NCI-H1694 (cell line): ENCODE data around the gene CYP4F12.
A peak's percentile ranks its signal among the peaks of the same experiment; 100 is the strongest.
"Not testable (repeated sequence)": the region's sequence is repeated elsewhere in the genome, so short reads cannot be mapped to it uniquely, and the experiment has no call there.

Source experiments
- DNase-seq: peaks from one replicate; lab custom pipeline; 2025; lab: John Stamatoyannopoulos, UW

CYP4F12 gene

DNA sequence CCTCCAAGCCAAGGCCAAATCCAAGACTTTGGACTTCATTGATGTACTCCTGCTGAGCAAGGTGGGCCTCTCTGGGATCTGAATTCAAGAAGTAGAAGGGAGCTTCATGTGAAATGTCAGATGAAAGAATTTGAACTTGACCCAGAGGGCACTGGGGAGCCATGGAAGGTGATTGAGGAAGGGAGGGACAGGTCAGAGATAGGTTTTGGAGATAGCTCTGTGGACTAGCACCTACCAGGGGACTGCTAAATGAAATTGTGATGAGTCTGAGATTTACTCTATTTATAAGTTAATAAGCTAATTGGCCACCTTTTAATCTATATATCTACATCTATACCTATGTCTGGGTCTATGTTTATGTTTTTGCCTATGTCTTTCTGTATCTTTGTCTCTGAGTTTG is 22.8 kb upstream of the CYP4F12 start:
- DNase-seq: not testable (repeated sequence)

DNA sequence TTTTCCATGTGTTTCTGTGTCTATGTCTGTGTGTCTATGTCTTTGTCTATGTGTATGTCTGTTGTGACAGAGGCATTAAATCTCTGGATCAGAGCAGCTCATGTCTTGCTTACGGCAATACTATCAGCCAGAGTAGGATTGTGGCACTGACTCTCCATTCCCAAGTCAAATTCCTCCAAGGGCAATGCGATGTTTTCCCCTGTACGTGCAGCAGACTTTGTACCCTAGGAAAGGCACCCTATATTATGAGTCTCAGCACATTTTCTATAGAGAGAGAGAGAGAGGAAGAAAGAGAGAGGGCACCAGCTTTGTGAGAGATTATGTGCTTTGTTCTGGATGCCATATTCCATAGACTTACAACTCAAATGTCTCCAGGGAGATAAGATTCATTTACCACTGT is 21.1 kb upstream of the CYP4F12 start:
- DNase-seq: no peak

DNA sequence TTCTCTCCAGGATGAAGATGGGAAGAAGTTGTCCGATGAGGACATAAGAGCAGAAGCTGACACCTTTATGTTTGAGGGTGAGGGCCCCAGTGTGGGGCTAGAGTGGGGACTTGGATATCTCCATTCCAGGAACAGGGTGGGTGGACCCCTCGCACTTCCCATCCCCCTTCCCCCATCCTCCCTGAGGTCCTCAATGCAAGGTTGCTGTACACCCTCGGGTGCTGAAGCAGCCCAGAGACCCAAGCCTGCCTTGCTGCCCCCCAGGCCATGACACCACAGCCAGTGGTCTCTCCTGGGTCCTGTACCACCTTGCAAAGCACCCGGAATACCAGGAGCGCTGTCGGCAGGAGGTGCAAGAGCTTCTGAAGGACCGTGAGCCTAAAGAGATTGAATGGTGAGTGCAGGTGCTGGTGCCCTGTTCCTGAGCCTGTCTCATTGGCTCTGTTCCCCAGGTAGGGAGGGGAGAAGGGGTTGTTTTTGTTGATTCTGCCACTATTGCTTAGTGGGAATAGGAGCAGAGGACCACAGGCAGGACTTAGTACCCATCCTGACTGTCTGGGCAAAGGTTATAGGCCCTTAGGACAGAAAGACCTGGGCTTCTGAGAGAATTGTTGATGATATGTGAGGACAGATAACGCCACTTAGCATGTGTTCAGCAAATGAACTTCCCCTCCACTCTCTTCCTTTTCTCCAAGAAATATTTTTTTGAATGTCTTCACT is 20.2 kb upstream of the CYP4F12 start:
- DNase-seq: no peak

DNA sequence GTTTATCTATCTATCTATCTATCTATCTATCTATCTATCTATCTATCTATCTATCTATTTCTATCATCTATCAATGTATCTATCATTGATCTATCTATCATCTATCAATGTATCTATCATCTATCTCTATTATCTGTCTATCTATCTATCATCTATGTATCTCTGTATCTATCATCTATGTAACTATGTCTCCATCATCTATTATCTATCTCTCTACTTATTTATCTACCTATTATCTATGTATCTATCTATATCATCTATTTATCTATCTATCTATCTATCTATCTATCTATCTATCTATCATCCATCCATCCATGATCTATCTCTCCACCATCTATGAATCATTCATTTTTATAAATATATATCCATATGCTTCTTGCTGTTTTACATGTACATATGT is 16.4 kb upstream of the CYP4F12 start:
- no peak for DNase-seq

DNA sequence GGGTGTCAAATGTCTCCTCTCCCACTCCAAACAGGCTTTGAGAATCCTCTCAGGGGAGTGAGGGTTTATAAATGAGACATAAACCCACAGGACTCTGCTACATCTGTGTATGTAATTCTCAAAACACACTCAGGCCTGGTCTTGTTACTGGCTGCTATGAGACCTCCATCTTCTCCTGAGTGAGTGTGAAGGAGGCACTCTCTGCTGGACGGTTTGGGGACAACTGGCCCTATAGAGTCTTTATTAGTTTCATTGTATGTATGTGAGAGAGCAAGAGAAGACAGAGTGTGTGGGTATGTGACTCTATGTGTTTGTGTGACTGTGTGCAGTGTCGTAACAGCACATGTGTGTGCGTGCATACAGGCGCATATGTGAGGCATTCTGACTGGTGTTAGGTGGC is 9.6 kb upstream of the CYP4F12 start:
- no peak for DNase-seq

DNA sequence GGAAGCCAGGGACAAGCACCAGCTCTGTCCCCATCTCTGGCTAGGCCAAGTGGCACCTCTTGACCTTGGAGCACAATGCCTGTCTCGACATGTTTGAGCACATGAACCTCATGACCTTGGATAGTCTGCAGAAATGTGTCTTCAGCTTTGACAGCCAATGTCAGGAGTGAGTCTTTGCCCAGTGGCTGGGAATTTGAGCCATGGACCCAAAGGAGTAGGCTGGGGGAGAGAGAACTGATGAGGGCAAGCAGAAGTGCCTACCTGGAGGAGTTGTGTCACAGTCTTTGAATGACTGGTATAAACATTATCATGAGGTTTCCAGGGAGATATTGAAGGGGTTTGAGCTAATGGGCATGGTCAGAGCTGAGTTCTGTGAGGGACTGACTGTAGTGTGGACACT is 6.7 kb upstream of the CYP4F12 start:
- DNase-seq: no peak

DNA sequence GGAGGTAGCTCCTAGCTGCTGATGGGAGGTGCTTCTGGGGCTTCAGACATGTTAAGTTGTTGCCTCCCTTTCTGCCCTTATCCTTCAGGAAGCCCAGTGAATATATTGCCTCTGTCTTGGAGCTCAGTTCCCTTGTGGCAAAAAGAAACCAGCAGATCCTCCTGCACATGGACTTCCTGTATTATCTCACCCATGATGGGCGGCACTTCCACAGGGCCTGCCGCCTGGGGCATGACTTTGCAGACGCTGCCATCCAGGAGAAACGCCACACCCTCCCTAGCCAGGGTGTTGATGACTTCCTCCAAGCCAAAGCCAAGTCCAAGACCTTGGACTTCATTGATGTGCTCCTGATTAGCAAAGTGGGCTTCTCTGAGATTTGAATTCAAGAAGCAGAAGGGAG is 6.0 kb upstream of the CYP4F12 start:
- DNase-seq: no peak

DNA sequence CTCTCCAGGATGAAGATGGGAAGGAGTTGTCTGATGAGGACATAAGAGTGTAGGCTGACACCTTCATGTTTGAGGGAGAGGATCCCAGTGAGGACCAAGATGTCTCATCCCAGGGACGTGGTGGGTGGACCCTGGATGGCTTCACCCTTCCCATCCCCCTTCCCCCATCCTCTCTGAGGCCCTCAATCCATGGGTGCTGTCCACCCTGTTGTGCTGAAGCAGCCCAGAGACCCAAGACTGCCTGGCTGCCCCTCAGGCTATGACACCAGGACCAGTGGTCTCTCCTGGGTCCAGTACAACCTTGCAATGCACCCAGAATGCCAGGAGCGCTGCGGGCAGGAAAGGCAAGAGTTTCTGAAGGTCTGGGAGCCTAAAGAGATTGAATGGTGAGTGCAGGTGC is 3.4 kb upstream of the CYP4F12 start:
- no peak for DNase-seq

DNA sequence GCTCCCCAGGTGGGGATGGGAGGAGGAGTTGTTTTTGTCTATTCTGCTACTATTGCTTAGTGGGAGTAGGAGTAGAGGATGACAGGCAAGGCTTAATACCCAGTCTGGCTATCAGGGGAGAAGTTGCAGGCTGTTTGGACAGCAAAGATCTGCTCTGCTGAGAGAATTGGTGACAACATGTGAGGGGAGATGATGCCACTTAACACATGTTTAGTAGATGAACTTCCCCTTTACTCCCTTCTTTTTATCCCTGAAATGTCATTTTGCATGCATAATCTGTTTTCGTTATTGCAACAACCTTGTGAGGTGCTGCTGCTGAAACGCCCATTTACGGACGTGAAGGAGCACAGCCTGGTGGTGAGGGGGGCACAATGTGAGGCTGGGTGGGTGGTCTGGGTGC is 3.0 kb upstream of the CYP4F12 start:
- no peak for DNase-seq

DNA sequence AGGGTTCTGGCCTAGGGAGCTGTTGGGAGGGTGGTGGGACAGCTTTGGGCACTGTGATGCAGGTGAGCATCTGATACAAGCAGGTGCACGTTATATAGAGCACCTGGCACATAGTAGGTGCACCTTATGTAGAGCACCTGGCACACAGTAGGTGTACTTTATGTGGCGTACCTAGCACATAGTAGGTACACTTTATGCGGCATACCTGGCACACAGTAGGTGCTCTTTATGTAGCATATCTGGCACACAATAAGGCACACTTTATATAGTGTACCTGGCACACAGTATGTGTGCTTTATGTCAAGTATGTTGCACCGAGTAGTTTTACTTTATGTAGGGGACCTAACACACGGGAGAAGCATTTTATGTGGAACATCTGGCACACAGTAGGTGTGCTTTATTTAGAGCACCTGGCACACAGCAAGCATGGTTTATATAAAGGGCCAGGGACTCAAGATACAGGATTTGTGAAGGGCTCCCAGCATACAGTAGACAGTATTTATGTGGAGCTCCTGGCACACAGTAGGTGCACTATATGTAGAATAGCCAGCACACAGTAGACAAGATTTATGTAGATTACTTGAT is 1.6 kb upstream of the CYP4F12 start:
- DNase-seq: no peak

DNA sequence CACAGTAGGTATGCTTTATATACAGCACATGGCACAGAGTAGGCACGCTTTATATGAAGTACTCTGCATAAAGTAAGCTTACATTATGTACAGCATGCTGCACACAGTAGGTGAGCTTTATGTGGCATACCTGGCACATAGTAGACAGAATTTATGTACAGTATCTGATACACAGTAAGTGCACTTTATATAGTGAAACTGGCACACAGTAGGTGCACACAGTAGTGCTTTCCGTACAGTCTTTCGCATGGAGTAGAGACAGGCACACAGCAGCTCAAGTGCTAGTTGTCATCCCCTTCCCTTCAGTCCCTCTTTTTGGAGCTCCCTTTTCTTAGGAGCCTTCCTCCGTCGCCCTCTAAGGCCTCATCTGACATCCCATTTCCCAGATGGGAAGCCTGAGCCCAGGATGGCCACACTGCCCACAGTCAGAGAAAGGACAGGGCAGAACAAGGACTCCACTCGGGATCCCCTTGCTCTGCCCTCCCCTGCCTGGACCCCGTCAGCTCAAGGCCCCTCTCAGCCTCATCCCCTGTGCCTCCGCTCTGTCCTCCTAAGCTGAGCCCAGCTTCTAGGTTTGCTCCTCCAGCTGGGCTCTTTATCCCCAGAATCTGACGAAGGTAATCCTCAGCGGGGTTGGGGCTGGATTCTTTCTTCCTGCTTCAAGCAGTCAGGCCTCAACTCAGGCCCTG is 852 bp upstream of the CYP4F12 start:
- no peak for DNase-seq

DNA sequence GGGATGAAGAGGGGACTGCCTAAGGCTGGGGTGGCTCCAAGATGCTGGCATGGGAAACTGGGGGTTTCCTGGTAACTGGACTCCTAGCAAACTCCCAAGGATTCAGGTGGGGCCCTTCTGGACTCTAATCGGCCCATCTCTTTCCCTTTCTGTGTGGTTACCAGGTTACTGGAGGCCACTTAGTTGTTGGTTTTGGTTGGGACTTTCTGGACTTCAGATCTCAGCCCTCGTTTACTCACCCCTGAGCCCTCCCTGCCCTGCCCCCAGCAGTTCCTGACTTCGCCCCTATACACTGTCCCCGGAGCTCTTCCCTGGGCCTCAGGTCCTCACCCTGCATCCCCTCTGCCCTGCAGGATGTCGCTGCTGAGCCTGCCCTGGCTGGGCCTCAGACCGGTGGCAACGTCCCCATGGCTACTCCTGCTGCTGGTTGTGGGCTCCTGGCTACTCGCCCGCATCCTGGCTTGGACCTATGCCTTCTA is 328 bp downstream of the CYP4F12 start:
- no peak for DNase-seq

DNA sequence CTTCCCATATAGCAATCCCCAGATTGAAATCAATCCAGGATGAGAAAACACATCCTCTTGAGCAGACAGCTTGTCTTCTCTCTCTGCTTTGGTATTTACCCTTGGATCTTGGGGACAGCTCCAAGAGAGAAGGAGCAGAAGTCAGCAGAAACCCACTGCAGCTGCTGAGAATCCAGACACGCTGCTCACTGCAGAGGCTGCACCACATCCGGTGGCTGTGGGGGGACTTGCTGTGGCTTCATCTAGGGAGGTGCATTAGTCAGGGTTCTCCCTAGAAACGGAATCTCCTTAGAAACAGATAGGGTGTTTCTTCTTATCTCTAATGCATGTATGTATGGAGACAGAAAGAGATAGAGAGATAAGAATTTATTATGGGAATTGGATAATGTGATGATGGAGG is 2.7 kb downstream of the CYP4F12 start:
- no peak for DNase-seq

DNA sequence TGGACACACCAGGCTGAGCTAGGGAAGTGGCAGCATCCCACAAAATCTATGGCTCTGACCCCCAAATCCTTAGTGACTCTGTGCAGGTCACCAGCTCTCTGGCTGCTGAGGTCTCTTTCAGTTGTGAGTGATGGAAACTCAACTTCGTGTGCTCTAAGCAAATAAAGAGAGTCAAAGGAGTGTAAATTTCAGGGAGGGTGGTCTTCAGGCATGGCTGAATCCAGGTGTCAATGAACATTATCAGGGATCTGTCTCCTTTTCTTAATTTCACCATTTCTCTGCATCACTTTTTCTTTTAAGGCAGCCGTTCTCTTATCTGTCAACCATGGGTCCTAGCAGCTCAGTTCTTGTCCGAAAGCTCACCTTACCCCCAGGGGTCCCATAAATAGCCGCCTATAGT is 6.2 kb downstream of the CYP4F12 start:
- no peak for DNase-seq

DNA sequence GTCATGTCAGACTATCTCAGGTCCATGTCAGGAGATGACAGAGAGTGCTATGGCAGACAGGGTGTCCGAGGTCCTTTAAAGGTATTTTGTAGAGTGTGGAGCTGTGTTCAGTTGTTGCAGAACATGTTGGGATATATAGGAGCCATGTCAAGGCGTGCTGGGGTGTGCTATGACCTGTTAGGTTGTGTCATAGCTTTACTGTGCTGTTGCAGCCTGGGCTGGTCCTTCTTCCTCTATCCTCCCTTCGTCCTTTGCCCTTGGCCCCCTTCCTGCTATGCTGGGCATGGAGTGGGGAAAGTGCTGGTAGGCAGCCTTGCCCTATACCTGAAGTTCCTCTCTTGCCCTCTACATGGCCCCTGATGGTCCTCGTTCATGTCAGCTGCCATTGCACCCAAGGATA is 7.0 kb downstream of the CYP4F12 start:
- not testable (repeated sequence) for DNase-seq

DNA sequence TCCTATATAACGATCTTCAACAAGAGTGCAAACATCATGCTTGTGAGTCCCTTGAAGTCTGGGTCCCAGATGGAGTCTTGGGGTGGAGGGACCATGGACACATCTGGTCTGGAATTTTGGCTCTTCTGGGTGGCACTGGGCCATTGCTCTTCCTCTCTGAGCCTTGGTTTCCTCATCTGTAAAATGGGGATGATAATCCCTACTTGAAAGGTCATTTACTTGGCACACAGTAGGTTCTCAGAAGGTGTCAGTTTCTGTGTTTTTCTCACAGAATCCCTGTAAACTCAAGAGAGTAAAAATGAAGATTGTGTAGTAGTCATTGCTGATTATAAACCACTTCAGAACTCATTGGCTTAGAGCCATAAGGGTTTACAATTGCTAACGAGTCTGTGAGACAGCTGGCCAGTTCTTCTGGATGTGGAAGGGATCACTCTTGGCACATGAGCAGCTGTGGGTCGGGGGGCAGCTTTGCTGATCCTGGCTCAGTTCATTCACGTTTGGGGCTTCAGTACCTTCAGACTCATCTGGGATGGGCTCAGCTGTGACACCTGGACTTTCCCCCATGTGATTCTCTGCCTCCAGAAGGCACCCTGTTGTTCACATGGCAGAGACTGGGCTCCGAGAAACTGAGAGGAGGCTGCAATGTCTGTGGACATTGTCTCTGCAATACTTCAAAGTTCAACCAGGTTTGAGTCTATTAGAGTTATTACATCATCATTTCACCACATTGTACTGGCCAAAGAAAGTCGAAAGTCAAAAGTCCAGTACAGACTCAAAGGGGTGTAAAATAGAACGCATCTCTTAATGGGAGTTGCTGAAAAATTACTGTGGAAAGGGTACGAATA is 7.8 kb downstream of the CYP4F12 start:
- DNase-seq: no peak

DNA sequence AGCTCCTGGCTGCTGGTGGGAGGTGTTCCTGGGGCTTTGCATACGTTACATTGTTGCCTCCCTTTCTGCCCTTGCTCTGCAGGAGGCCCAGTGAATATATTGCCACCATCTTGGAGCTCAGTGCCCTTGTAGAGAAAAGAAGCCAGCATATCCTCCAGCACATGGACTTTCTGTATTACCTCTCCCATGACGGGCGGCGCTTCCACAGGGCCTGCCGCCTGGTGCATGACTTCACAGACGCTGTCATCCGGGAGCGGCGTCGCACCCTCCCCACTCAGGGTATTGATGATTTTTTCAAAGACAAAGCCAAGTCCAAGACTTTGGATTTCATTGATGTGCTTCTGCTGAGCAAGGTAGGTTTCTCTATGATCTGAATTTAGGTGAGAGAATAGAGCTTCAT is 10.5 kb downstream of the CYP4F12 start:
- DNase-seq: no peak

DNA sequence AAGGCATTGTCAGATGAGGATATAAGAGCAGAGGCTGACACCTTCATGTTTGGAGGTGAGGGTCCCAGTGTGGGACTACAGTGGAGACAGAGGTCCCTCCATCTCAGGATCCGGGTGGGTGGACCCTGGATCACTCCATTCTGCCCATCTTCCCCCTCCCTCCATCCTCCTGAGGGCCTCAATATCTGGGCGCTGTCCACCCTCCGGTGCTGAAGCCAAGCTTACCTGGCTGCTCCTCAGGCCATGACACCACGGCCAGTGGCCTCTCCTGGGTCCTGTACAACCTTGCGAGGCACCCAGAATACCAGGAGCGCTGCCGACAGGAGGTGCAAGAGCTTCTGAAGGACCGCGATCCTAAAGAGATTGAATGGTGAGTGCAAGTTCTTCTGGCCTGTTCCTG is 11.9 kb downstream of the CYP4F12 start:
- DNase-seq: no peak

DNA sequence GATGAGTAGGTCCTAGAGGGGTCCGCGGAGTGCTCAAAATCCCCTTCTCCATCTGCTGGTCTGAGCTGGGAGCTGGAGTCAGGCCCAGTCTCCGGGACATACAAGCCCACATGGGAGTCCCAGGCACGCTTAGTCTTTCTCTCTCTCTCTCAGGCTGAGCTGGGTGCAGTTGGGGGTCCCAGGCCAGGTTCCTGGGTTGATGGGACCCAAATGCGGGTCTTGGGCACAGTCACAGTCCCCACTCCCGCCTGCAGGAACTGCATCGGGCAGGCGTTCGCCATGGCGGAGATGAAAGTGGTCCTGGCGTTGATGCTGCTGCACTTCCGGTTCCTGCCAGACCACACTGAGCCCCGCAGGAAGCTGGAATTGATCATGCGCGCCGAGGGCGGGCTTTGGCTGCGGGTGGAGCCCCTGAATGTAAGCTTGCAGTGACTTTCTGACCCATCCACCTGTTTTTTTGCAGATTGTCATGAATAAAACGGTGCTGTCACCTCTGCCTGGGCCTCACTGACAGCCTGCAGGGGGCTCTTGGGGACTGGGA is 23.8 kb downstream of the CYP4F12 start:
- no peak for DNase-seq

DNA sequence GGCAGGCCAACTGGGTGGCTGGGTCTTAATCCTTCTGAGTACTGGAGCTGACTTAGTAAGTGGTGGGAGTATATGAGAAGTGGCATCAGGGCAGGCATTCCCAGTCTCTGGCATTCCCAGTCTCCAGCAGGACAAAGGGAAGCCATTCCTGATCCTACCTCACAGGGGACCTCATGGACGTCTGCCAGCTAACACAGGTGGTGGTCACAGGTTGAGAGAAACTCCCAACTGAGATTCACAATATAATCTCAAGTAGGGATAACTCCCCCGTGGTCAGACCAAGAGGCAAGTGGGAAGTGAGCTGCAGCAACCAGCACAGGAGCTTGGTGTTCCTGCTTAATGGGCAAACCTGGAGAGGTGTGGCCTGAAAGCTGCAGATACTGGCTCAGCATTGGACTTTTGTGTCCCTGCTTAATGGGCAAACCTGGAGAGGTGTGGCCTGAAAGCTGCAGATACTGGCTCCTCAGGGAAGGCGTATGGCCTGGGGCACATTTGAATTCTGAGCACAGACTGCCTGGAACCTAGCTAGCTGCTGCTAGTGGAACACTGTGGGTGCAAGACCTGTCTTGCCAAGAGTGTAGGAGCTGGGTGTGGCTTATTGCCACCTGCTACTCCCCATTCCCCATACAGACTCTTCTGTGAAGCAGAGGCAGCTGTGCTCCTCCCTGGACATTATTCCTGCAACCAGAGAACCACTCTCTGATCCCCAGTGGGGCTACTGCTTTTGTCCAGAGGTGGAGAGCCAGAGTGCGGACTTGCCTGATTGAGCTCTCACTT is 29.1 kb downstream of the CYP4F12 start:
- DNase-seq: no peak

DNA sequence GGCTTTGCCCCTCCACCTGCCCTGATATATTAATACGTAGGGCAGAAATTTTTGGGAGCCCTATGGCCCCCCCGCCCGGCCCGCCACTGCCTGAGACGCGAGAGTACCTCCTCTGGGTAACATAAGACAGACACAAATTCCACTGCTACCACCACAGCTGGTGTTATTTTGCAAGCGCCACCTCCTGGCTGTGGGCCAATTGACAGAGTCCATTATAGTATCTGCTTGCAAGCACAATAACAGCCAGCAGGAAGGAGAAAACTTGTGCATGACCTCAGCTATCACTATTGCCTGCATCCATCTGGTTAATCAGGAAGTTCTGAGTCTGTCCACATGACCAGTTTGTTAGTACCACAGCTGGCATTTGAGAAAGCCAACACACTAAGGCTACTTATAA is 29.6 kb downstream of the CYP4F12 start:
- peak; percentile 32 for DNase-seq
